Kasumi-1 (cell line): ENCODE data around the gene TWIST2.

Experiments used
- DNase-seq, 2 experiments: peaks; one replicate each; lab custom pipeline; 2025; lab: John Stamatoyannopoulos, UW

TWIST2 gene

DNA sequence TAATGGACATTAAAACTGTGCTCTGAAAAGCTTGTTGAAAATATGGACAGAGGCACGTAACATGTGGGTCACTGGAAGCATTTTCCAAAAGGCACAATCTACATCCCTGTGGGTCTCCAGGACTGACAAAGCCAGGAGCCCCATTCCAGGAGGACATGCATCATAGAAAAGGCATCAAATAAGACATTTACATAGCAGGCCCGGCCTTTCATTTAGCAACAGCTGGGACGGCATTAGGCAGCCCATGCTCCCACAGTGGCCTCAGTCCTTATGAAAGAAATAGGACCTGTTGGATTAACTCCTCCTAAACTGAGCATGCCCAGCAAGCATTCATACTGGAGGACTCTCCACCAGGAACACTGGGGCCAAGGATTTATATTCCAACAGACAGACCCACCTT, 72.2 kb downstream of the TWIST2 start:
- DNase-seq: no peak

DNA sequence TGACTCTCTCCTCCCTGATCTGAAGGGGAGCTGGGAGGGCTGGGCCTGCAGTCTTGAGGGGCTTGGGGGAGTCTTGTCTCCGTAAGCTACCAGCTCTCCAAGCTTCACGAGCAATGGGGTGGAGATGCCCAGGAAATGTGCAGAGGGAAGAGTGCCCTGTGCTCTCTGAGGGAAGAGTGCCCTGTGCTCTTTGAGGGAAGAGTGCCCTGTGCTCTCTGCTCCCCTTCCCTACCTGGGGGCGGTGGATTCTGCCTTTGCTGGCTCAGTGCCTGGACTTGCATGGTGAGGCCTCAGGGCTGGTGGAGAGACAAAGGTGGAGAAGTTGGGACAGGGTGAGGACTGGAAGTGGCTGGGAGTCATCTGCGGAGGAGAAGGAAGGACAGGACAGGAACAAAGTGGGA, 72.7 kb downstream of the TWIST2 start:
- no peak for DNase-seq

DNA sequence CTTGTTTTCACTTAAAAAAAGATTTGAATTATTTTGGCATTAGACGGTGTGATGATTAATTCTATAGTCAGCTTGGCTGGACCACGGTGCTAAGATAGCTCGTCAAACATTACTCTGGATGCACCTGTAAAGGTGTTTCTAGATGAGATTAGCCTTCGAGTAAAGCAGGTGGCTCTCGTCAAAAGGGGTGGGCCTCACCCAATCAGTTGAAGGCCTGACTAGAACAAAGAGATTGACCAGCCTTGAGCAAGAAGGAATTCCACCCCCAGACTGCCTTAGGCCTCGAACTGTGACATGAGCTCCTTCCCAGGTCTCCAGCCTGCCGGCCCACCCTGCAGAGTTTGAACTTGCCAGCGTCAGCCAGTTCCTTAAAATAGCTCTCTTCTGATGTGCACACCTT, 73.4 kb downstream of the TWIST2 start:
- no peak for DNase-seq

DNA sequence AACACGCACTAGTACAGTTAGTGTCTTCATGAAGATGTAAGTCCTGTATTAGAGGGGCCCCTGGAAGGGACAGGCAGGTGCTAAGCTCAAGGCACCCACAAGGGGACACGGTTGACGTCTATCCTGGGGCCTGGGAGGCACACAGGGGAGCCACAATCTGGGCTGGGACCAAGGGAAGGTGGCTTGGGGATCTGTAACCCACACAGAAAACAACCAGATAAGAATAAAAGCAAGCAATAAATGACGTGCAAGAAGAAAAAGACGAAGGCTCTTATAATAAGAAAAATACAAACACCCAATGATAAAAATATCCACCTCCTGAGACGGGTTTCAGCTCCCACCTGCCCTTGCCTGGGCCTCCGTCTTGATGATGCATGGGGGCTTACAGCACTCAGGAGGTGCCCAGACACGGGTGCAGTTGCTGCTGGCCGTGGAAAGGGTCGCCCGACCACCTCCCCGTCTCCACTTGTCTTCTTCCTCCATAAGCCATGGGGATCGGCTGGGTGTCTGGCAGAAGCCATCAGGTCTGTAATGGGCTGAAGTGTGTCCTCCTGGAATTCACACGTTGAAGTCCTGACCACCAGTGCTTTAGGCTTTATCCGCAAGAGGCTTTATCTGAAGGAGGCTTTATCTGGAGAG, 73.9 kb downstream of the TWIST2 start:
- DNase-seq: no peak

DNA sequence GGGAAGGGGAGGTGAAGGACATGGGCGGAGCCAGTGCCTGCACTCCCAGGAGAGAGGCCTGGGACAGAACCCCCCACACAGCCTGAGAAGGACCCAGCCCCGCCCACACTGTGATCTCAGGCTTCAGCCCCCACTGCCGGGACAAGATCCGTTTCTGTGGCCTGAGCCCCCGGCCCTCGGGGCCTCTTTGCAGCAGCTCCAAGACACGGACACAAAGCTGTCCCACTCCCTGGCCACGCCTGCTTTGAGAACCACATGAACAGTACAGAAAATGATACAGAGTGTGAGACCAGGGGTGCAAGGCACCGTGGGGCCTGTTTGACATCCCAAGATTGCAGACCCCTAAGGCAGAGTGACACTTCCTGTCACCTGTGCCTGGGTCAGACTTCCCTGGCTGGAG, 74.5 kb downstream of the TWIST2 start:
- DNase-seq: no peak

DNA sequence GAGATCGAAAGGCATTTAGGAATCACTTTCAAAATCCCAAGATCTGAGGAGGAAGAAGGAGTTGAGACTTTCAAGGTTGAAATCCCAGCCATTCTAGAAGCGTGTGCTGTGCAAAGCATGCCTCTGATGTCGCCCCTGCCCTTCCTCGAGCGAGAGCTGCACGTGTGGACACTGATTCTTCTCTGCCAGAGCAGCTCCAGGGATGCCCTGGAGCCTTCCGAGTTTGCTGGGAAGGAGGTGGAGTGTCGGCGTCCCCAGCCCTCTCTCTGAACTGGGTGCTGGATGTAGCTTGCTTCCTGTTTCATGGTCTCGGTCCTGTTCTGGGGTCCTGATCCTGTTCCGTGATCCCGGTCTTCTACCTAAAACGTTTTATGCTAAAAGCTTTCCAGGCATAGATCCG, 76.1 kb downstream of the TWIST2 start:
- DNase-seq: no peak

DNA sequence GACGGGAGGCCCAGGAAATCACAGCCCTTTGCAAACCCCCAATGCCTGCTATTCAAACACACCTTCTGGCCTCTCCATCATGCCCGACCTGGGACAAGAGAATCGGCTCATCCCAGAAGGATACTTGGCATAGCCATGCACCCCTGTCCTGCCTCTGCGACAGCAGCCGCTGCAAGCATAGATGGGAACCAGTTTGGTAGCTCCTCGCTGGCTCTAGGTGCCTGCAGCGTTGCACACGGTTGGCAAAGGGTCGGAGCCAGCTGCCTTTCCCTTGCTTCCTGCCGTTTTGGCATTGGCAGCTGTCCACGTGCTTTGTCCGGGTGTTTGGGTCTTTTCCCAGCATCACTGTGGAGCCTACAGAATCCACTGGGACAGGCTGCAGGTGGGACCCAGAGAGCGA, 76.9 kb downstream of the TWIST2 start:
- no peak for DNase-seq

DNA sequence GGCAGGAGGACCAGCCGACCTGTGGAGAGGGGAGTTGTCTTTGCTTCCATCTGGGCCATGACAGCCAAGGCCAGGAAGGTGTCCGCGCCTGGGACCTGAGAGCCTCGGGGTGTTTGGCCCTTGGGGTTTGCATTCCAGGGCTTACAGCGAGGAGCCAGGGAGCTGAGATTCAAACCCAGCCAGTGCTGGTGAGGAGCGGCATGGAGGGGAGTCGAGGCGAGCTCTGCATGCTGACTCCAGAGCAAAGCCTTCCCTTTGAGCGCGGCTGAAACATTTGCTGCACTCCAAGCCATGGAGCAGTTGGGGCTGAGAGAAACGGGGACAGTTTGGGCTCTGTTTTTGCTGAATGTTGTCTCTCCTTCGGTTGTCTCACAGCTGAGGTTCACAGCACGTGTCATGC, 77.4 kb downstream of the TWIST2 start:
- DNase-seq: no peak

DNA sequence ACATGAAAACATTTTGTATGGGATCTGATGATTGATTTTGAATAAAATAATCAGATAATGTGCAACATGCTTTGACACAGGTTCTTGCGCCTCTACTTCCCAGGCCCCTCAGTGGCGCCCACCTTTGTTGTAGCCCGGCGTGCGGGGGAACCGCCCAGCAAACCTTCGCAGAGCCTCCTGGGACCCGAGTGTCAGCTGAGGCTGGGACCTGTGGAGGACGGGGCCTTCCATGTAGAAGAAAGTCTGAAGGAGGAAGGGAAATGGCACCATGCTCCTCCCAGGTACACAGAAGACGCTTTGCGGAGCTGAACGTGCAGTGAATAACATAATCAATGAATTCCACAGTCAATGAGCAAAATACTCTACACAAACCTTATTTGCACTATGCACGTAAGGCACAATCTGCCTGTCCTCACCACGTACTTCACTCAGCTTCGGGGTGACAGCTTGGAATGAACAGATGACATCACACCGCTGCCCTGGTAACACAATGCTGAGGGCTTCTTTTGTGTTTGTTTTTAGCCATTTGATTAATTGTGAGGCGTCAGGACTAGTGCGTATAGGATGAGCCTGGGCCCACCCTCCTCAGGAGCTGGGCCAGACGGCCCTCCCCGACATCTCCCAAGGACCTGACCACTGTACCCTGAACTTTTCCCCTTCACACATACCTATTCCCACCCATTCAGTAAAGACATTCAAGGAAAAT, 78.1 kb downstream of the TWIST2 start:
- no peak for DNase-seq

DNA sequence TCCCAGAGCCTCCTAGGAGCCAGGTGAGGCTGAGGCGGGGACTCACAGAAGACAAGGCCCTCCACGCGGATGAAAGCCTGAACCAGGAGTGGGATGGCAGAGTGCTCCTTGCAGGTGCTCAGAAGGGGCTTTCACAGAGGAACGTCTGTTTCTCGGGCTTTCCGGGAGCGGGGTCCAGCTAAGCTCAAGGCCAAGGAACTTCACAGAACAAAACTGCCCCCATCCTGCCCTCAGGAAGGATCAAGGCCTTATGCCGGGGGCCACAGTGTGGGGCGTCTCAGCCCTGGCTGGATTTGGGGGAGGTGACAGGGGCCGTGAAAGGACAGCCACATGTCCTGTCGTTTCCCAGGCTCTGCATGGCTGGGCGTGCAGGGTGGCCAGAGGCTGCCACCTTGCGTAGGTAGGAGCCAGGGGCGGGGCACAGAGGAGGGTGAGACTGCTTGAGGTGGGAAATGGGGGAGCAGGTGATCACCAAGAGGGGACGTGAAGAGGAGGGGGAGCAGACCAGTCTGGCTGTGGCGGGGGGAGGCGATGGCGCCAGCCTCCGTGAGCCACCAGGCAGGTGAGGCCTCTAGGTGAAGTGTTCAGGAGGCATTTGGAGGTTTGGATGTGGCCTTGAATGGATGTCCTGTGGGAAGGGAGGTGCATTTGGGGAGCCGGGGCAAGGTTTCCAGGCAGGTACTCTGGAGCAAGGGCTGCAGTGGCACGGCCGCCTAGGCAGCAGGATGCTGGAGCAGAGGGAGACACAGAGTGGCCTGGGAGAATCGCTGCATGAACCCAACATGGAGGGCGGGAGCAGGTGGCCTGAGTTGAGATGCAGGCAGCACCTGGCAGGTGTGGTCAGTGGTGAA, 79.1 kb downstream of the TWIST2 start:
- no peak for DNase-seq

DNA sequence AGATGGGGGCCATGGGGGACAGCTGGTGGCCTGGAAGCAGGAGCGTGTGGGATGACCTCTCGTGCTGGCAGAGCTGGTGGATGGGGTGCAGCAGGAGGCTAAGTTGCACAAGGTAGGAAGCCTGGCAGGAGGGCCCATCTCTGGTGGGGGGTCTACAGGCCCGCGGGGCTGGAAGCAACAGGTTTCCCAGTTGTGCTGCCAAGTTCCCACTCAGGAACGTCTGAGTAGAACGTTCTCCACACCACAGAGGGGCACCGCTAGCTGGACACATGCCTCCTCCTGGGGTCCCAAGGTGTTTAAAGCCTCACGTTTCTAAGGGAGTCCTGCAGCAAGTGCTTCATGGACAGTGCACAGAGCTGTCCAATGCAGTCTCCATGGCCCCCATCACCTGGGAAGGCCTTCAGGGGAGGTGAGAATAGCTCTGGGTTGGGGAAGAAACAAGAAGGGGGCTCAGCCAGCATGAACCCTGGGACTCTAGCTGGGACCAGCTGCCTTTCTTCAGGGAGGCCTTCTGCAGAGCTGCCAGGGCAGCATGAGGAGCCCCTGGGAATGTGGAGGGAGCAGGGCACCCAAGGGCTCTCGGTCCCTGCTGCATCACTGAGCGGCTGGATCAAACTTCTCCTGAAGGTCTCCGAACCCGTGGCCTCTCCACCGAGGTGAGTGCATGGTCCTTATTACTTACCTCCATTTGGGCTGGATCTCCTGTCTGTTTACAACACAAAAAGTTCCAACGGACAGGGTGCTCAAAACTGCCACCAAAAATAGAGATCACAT, 80.0 kb downstream of the TWIST2 start:
- no peak for DNase-seq

DNA sequence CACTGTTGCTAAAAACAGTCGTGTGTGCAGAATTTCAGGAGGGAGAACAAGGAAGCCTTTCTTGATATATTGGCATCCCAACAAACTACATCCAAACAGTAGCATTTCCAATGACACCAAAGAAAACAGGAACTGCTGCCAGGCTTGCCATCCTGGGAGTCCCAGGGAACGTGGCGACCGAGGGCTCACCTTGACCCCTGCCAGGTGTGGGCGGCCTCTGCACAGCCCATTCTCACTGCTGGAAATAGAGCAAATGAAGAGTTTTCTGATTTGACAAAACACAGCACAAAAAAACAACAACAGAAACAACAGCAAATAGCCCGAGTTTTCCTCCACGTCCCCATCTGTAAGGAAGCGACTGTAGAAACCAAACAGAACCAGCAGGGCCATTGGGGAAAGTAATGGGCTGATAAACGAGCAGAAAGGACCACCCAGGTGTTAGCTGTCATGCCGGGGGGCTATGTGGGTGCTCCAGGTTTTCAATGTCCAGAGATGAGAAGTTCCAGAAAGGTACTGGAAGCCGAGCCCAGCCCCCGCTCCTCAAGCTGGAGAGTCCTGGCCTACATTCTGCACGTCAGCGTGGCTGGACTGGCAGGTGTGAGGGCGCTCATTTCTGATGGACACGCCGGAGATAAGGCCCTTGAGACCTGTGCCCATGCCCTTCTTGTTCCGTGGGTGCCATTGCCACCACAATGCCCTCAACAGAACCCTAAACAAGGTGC, 80.8 kb downstream of the TWIST2 start:
- no peak for DNase-seq

DNA sequence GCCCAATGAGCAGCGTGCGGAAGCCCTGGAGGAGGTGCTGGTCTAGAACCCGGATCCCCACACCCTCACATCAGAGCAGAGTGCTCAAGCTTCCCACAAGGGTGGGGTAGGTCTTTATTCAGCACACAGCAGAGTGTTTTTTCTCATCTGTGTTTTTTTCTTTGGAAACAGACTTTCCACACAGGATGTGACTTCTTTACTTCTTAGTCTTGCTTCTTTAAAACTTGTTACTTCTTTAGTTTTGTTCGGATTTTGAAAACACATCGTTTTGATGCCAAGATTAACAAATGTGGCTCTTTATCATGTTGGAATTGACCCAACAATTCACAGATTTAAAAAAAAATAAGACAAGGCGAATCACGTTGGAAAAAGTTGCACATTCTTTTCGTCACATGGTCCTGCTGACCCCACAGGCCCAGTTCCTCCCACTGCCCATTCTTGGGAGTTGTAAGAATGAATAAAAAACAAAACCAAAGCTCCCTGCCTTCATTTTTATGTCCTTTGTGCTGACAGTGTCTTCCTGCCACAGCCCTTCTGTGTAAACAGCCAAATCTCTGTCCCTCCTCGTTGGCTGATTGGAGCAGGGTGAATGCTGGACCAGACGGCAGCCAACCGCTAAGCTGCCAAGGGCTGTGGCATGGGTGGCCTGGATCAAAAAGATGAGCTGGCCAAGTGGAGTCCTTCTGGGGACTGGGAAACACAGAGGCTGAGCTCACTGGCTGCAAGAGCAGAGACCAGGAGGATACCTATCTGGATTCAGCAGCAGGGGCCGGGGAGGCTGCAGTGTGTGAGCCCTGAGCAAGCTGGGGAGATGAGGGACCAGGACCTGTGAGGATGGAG, 81.6 kb downstream of the TWIST2 start:
- no peak for DNase-seq

DNA sequence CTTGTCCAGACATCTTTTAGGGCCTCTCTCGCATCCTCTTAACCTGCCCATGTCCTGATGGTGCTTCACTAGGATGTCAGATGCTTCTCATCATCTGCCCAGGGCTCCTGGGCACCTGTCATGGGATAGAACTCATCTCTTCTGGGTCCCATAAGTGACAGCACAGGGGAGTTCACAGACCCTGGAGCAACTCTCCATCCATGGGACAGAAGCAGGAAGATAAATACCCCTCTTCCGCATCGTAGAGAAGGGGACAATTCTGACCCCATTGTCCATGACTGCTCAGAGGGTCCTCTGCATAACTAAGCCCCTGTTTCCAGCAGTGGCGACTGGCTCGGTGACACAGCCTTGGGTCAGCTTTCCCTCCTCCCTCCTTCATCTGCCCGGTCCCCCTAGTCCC, 82.3 kb downstream of the TWIST2 start:
- DNase-seq: no peak

DNA sequence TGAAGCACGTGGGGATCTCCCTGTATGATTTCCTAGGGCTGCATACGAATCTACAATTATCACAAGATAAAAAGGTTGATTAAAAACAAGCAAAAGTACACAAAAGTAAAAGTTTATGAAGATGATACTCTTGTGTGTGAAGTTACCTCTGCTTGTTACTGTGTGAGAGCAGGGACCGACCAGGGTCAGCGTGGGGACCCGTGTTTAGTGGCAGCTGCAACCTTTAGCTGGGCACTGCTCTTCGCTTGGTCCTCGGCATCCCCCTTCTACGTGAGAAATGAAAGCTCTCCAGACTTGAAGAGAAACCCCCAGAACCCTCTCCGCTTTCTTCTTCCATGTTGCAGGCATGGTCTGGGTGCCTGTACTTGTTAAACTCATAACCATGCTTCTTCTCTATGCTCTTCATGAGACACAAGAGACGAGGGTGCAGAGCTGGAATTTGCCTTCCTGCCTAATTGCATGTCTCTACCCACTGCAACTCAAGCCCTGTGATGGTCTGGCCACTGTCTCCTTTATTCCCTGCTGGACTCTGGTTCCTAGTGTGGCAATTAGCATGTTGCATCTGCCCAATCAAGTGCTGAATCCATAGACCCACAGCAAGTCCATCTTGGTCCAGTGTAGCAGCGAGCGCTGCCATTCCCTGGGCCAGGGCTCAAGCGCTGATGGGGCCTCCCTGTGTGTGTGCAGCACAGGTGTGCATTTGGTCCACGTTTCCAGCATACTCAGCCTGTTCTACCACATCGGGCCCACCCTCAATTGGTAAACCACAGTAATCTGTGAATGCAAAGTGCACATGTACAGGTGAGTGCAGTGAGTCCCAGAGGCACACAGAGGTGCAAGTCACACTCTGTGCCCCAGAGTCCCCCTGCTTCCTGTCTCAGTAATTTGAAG, 88.5 kb downstream of the TWIST2 start:
- no peak for DNase-seq

DNA sequence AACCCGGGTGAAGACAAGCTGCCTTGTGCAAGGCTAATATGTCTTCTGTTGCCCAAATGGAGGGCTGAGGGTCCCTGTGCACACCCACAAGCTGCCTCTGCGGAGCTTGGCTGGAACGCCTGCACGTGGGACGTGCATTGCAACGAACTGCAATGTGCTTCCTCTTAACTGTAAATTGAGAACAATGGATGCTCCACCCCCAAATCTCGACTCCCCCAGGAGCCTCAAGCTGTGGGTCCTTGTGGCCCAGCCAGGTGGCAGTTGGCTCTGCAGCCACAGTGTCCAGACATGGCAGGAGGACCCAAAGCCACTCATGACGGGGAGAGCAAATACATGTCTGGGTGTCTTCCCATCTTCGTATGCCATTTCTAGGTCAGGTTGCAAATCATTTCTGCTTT, 90.1 kb downstream of the TWIST2 start:
- DNase-seq: no peak

DNA sequence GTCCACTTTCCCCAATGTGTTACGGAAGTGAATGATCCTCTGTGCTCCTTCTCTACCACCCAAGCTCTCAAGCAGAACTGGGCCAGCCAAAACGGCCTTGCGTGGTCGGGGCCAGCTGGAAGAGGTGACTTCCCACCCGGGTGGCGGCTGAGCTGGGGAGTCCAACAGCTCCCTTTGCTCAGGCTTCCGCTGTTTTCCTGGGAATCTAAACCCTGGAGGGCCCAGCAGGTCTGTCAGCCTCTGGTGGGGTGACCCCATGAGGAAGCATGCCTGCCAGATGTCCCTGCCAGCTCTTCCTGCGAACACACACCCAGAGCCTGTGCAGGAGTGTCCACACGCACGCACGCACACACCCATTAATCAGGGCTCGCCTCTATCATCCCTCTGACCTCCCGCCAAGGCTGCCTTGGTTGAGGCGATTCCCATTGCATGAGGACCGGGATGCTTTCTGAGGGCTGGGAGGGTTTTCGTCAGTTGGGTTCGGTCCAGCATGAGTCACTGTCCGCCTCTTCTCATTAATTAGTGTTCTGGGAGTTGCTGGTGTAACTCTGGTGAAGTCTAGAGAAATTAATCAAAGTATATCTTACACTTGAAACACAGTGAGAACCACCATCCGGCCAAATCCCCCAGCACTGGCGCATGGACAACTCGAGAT, 90.6 kb downstream of the TWIST2 start:
- no peak for DNase-seq

DNA sequence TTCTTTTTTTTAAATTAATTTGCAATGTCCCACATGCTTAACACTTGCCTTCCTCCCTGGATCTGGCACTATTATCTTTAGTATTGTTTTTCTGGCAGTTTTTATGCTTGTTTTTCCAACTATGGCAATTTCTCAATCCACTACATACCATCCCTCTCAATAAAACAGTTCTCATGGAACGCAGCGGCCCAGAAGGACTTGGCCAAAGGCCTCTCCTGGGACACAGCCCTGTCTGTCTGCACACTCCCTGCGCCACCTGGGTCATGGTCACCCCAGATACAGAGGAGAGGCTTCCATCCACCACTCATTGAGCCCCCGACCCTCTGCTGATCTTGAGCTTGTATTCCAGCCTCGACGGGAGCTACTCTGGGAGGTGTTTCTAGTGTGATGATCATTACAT, 91.2 kb downstream of the TWIST2 start:
- no peak for DNase-seq
